ENCODE data around the gene TBC1D9B.

The TBC1D9B gene

GRCh38 chr5:179906795-179907555 lies 722 bp downstream of the TBC1D9B start:
- no peak for DNase-seq

- DNase-seq: no peak
These were observed 1.4 kb downstream of the TBC1D9B start for GRCh38 chr5:179906294-179906794.

DNA sequence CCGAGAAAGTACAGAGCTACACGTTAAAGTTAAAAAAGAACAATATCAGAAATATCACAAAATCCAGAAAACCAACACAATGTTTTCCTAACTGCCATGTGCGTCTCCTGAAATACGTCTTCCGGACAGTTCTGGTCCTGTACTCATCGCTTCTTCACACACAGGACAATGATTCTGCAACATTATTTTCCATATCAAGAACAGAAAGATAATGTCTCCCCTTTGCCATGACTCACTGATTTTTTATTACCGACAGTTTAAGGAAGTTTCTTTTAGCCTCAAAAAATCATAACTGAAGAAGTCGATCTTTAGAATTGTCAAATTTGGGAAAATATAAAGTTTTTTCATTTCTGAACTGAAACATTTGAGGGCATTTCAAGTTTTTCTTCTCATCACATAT lies 2.5 kb downstream of the TBC1D9B start:
- no peak for DNase-seq

GRCh38 chr5:179904463-179905160 lies 3.1 kb downstream of the TBC1D9B start:
- DNase-seq: no peak

DNA sequence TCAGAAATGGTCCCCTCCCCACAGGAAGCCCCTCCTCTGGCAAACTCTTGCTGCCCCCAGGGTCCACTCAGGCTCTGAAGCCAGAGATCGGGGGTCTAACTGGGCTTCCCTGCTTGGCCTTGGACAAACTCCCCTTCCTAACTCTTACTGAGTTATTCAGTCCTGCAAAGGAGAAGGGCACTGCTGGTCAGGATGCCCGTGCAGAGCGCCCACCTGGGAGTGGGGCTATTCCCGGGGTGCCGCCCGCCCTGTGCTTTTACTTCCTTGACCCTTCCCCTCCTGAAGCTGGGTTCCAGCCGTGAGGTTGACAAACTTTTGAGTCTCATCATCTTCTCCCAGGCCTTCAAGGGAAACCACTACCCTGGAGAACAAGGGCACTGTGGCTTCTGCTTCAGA lies 4.9 kb downstream of the TBC1D9B start:
- DNase-seq: no peak

DNA sequence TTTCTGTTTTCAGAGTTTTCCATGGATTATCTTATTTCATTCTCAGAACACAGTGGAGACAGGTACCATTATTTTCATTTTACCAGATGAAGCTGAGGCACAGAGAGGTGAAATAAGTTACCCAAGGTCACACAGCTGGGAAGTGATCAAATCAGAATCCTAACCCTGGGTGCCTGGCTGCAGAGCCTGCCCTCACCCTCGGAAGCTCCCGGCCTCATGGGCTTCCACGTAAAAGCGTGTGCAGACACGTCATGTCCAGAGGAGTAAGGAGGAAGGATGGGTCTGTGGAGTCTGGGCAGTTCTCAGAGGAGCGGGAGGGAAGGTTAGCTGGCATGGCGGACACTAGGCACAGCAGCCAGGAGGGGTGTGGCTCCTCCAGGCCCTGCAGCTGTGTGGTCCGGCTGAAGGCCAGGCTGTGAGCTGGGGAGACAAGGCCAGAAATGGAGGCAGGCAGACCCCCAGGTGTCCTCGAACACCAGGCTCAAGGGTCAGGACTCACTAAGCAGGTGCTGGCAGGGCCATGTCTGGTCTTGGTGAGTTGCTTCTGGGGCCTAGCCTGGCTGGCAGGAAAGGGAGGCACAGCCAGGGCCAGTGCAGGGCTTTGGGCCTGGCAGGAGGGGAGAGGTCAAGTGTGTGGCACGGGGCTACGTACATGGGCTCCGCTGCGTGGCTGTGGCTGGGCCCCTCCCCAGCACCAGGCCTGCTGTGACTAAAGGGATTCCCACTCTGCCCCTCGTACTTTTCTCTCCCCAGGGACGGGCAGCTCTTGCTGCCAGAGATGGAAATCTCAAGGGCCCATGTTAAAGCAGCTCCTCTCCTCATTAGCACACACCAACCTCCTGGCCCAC lies 5.6 kb downstream of the TBC1D9B start:
- no peak for DNase-seq

DNA sequence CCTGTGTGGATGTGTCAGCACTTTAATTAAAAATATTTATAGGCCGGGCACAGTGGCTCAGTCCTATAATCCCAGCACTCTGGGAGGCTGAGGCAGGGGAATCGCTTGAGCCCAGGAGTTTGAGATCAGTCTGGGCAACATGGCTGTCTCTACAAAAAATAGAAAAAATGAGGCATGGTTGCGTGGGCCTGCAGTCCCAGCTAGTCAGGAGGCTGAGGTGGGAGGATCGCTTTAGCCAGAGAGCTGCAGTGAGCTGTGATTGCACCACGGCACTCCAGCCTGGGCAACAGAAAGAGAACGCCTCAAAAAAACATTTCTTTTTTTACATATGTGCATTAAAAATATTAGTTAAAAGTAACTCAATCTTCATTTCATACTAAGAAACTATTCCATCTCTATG lies 6.2 kb downstream of the TBC1D9B start:
- DNase-seq: no peak

- DNase-seq: no peak
These were observed 7.0 kb downstream of the TBC1D9B start for GRCh38 chr5:179900711-179901110.

DNA sequence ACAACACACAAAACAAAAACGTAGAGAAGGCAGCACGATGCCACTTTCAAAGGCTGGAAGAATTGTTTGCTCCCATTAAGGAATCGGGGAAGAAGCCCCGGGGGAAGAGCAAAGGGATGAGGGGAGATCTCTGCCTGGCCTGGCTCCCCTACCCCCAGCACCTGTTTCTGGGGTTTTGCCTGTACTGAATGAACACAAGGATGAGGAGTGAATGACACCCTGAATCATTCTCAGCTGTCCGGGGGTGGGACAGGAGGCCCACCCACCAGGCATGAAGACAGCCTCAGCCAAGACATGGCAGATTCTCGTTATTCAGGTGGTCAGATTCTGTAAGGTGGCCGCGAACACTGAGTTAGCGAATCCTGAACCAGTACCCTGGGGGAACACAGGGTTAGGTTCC lies 7.5 kb downstream of the TBC1D9B start:
- DNase-seq: no peak

DNA sequence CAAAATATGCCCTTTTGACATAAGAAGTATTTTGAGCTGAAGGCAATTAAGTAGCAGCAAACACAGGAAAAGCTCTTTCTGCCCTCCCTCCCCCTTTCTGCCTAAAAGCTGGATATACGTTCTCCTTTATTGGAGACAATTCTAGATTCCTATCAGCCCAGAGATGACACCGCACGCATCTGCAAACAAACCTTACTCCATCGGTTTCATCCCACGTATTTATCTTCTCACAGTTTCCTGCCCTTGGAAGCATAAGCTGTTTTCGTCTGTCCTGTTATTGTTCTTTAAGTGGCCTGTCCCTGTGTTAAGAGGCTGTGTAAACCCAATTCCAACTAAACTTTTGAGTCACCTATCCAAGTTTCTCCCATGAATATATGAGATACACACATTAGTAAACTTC lies 11.8 kb downstream of the TBC1D9B start:
- DNase-seq: no peak

- DNase-seq: no peak
These were observed 13.5 kb downstream of the TBC1D9B start for GRCh38 chr5:179893958-179894895.

GRCh38 chr5:179893076-179893957 lies 14.4 kb downstream of the TBC1D9B start:
- no peak for DNase-seq

GRCh38 chr5:179892255-179892654 lies 15.4 kb downstream of the TBC1D9B start:
- DNase-seq: no peak

GRCh38 chr5:179890751-179891682 lies 16.7 kb downstream of the TBC1D9B start:
- no peak for DNase-seq

DNA sequence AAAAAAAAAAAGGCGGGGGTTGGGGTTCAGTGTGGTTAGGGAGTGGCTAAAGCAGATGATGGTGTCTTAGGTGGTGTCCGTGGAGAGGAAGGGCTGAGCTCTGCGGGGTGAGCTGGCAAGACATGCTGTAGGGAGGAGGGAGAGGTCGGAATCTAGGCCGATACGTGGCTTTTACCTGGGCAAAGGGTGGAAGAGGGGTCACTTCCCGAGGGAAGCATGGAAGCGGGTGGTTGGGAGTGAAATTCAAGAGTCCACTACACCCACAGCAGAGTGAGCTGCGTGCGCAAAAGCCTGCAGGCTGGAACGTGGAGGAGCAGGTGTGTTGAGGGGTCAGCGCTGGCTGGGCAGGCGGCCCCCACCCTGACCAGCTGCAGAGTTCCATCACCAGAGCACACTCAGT lies 17.8 kb downstream of the TBC1D9B start:
- DNase-seq: no peak

DNA sequence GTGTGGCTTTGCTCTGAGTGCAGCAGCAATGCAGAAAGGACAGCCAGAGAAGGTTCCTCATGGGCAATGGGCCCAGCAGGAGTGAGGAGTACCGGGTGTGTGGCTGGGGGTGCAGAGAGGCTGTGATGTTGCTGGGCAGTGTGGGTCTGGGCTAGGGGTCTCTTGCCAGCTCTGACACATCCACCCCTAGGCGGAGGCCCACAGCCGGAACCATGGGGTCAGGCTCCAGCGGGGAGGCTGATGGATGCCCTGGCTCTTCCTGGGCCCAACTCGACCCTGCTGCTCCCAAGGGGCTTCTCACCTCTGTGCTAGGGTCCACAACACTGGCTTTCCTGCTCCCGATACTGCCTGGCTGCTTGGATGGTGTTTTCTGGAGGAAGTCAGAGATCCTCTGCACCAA lies 19.9 kb downstream of the TBC1D9B start:
- DNase-seq: no peak

GRCh38 chr5:179887095-179887494 lies 20.6 kb downstream of the TBC1D9B start:
- DNase-seq: no peak

- no peak for DNase-seq
These were observed 21.3 kb downstream of the TBC1D9B start for GRCh38 chr5:179886190-179886911.

DNA sequence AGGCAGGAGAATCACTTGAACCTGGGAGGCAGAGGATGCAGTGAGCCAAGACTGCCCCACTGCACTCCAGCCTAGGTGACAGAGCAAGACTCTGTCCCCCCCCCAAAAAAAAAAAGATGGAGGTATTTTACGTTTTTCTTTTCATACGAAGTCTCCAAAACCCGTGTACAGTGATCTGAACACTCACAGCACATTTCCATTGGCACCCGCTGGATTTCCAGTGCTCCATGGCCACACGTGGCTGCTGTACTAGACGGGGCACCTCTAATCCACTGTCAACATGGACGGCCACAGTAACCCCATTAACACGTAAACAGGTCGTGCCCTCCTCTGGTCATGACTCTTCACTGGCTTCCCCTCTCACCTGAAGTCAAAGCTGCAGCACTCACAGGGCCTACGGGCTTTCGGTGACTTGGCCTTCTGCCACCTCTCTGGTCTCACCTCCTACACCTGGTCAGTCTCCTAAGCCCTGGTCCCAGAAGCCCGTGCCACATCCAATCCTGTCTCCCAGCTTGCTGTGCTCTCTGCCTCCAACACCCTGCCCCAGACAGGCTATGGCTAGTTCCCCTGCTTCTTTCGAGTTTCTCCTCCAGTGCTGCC lies 22.1 kb downstream of the TBC1D9B start:
- DNase-seq: no peak
